Kidney capillary endothelial cell (primary cell): ENCODE data around the gene SORL1.
"Not testable (repeated sequence)": the region's sequence is repeated elsewhere in the genome, so short reads cannot be mapped to it uniquely, and the experiment has no call there.

Experiments
- DNase-seq: peaks from one replicate; pipeline ENCODE4 v3.0.0-alpha.2; 2018; ENCODE audit warnings: low spot score

The SORL1 gene

GRCh38 chr11:121503051-121503450, 50.9 kb downstream of the SORL1 start:
- DNase-seq: no peak

GRCh38 chr11:121506237-121506636, 54.1 kb downstream of the SORL1 start:
- DNase-seq: not testable (repeated sequence)

- DNase-seq: no peak
Measured at GRCh38 chr11:121508449-121508848, 56.3 kb downstream of the SORL1 start.

GRCh38 chr11:121510438-121510837, 58.3 kb downstream of the SORL1 start:
- DNase-seq: no peak

GRCh38 chr11:121512468-121513465, 60.7 kb downstream of the SORL1 start:
- no peak for DNase-seq

GRCh38 chr11:121513807-121514206, 61.7 kb downstream of the SORL1 start:
- no peak for DNase-seq

GRCh38 chr11:121514432-121515334, 62.6 kb downstream of the SORL1 start:
- DNase-seq: no peak

GRCh38 chr11:121515335-121515671, 63.2 kb downstream of the SORL1 start:
- DNase-seq: no peak

GRCh38 chr11:121517996-121518395, 65.9 kb downstream of the SORL1 start:
- DNase-seq: no peak

GRCh38 chr11:121520243-121521144, 68.4 kb downstream of the SORL1 start:
- no peak for DNase-seq

GRCh38 chr11:121521145-121522042, 69.3 kb downstream of the SORL1 start:
- no peak for DNase-seq

GRCh38 chr11:121522043-121522941, 70.2 kb downstream of the SORL1 start:
- DNase-seq: no peak

GRCh38 chr11:121523581-121524232, 71.6 kb downstream of the SORL1 start:
- no peak for DNase-seq

- DNase-seq: no peak
Measured at GRCh38 chr11:121524233-121524631, 72.1 kb downstream of the SORL1 start.

- no peak for DNase-seq
Measured at GRCh38 chr11:121525376-121525775, 73.3 kb downstream of the SORL1 start.

GRCh38 chr11:121530257-121530656, 78.1 kb downstream of the SORL1 start:
- no peak for DNase-seq

- no peak for DNase-seq
Measured at GRCh38 chr11:121533601-121534000, 81.5 kb downstream of the SORL1 start.

- no peak for DNase-seq
Measured at GRCh38 chr11:121534131-121535093, 82.3 kb downstream of the SORL1 start.
